ENCODE measurements around the gene CNKSR2.
"Not testable (repeated sequence)": the region's sequence is repeated elsewhere in the genome, so short reads cannot be mapped to it uniquely, and the experiment has no call there.

Gene CNKSR2

DNA sequence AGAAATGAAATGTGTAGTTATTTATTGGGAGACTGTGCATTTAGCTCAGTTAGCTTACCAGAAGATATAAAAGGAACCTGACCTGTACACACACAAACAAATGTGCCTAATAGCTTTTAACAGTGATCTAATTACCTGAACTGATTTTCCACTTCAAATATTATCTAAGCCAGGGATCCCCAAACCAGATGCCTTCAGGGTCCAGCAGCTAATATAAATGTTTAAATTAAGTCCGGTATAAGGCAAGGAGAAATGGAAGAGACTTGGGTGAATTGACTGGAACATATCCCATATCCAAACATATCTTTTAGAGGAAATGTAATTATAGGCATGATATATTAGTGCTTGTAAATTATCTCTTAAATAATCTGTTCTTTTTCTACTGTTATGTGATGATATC, 66.7 kb downstream of the CNKSR2 start:
- DNase-seq (ENCODE audit: low read depth) = no peak

DNA sequence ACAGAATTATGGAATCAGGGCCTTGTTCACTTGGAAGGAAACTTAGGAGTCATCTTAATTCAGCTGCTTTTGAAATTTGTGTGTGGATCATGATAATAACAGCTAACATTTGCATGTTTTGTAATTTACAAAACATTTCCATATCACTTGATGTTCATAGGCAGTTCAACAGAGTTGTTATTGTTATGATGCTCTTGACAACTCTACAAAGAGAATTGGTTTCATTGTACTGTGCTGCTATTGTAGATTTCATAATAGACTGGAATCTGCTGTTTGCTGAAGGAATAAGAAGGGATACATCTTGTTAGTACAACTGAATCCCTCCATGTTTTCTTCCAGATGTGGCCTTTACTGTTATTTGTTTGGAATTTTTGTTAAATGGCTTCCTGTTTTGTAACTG, 83.5 kb downstream of the CNKSR2 start:
- no peak for DNase-seq (ENCODE audit: low read depth)

DNA sequence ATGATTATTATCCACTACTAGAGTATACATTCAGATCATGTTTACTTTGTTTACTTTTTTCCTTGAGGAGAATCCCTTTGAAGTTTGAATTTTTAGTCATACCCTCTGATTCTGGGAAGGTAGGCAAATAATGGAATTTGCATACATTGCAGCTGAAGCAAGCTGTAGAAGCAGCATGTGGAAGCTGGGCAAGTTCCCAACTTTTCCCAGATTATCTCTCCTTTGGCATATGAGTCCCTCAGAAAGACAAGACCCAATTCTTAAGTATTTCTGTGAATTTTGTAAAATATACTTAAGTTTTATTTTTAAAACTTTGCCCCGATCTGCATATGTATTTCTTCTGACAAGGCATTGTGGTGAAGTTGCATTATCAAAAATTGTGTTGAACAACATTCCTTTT, 94.9 kb downstream of the CNKSR2 start:
- DNase-seq (ENCODE audit: low read depth) = no peak

DNA sequence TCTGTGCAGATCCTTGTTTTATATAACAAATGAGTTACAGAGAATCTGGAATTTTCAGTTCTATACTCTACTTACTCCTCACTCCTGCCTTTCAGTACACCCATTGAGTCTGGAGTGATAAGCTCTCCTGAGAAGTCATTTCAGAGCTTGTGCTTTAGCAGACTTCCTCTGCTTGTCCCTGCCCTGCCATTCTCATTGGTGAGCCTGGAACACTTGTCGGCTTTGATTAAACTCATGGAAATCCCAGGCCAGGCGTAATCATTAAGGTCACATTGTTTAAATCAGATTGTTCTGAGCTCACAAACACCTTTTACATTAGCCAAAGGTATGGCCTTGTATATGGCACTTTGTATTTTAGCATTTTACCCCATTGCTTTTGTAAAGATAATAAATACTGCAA, 102.7 kb downstream of the CNKSR2 start:
- no peak for DNase-seq (ENCODE audit: low read depth)

DNA sequence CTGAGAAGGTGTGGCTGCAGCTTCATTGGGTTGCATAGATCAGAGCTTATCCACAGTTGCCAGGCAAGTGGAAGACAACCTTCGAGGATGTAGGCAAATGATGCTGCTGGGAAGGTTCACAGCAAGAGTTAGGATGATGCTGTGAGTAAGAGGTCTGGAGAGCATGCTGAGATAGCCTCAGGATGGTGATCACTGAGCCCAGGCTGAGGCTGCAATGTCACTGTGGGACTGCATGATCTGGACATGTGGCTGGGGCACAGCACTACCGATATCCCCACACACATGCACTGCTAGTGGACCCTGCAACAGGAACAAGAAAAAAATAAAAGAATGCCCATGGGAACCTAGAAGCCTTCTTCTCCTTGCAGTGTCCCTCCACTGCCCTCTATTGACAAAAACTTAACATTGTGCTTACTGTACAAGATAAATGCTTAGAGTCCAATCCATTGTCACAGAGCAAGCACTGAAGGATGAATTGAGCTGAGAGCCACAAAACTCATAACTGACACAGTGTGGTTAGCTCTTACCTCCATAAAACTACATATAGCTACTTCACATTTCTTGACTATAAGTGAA, 105.6 kb downstream of the CNKSR2 start:
- DNase-seq (ENCODE audit: low read depth) = no peak

DNA sequence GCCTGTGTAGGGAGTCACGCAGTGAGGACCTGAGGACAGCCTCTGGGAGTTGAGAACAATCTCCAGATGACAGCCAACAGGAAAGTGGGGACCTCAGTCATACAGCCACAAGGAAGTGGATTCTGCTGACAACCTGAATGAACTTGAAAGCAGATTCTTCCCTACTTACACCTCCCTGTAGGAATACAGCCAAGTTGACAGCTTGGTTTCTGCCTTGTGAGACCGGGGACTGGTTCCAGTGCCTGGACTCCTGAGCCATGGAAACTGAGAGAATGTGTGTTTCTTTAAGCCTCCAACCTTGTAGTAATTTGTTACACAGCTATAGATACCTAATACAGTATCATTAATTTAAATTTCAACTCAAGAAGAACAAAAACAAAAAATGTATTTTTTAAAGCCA, 107.5 kb downstream of the CNKSR2 start:
- no peak for DNase-seq (ENCODE audit: low read depth)

DNA sequence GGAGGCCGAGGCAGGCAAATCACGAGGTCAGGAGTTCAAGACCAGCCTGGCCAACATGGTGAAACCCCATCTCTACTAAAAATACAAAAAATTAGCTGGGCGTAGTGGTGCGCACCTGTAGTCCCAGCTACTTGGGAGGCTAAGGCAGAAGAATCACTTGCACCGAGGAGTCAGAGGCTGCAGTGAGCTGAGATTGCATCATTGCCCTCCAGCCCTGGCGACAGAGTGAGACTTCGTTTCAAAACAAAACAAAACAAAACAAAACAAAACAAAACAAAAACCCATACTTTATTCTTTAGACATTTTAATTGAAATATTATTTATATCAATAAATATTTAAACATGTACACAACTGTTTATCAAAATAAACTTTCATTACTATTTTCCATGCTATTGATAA, 109.8 kb downstream of the CNKSR2 start:
- not testable (repeated sequence) for DNase-seq (ENCODE audit: low read depth)

DNA sequence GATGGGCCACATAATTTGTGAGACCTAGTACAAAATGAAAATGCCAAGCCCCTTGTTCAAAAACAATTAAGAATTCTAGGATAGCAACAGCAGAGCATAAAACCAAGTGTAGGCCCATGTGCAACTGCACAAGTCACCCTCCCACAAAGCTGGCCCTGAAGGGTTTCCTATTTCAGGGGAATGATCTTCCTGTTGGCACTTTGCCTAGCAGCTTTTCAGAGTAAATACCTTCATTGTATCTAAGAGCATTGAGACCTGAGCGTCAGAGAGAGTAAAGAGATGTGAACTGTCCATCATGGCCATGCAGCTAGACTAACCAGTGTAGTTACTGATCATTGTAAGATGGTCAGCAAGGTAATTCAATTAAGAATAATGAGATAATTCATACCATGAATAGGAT, 113.6 kb downstream of the CNKSR2 start:
- DNase-seq (ENCODE audit: low read depth) = no peak

DNA sequence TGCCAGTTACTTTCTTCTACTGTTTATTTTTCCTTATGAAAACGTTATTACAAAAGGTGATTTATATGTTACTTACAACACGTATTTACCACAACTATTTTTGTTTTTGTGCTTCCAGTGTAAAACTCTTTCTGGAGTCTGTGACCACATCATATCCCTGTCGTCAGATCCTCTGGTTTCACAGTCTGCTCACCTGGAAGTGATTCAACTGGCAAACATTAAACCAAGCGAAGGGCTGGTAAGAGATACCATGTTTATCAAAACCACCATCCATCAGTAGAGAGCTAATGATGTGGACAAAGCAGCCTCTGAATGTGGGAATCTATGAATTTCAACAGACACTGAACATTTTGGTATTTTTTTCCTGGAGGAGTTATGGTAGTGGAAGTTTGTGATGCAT, 116.1 kb downstream of the CNKSR2 start:
- no peak for DNase-seq (ENCODE audit: low read depth)

DNA sequence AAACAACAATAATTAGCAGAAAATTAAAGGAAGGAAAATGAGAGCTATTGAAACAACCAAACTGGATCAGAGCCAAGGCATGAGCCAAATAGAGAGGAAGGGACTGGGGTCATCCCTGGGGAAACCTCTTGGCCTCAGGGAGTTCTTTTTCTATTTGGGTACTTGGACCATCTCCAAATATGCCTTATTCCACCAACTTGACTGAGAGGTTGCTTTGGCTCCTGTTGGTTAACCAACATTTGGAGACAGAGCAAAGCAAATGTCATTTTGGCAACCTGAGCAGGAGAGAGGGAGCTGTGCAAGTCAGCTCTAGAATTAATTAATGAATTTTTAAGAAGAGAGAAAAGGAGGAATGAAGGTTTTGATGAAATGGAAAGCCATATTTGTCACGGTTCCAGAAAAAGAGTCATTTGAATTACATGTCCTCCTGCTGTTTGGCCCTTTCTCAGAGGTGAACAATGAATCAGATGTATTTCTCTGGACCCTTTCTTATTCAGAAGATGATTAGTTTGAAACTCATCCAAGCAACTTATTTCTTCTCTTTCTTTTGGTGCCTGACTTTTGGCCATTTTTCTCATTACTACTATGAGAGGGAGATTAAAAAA, 119.1 kb downstream of the CNKSR2 start:
- DNase-seq (ENCODE audit: low read depth) = no peak

DNA sequence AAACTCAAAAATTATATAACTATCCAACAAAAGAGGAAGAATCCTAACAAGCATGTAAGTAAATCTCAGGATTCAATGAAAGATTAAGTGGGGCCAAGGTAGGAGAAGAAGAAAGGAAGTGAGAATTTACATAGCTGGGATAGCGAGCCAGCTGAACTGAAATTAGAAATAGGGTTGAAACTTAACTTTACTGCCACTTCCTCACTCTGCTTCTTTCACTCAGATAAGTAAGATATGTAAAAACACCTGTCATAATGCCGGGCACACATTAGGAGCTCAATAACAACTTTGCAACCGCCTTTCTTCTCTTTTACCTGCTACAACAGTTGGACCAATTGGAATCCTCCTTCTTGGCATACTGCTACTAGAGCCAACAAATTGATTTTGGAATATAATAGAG, 129.4 kb downstream of the CNKSR2 start:
- no peak for DNase-seq (ENCODE audit: low read depth)

DNA sequence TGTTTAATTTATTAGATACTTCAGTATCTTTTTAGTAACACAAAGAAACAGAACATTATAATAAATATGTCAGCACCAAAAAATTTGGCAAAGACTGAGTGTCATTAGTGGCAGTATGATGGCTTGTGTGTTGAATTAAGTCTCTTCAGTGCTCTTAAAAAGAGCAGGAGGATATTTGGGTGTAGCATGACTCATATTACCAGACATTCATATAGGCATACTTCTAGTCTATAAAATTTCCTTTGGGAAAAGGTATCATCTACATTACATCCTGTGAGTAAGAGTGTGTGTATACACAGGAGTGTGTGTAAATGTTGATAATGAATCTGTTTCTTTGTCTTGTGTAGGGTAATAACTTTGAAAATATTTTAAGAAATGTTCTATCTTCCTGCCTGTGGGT, 135.7 kb downstream of the CNKSR2 start:
- no peak for DNase-seq (ENCODE audit: low read depth)

DNA sequence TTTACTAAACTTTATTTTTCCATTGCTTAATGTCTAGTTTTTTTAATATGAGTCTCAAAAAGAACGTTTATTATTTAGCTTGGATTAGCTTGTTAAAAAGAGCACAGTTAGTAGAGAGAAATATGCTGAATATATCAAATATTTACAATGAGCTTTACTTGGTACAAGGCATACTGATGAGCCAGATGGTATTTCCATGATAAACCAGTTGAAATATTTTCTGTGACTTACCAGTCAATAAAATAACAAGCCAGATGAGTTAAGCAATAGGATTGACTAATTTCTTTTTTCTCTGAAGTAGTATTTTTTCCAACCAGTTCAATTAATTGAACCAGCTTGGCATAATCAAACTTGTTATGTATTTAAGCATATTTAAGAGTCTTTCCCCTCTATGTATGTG, 149.8 kb downstream of the CNKSR2 start:
- DNase-seq (ENCODE audit: low read depth) = no peak

DNA sequence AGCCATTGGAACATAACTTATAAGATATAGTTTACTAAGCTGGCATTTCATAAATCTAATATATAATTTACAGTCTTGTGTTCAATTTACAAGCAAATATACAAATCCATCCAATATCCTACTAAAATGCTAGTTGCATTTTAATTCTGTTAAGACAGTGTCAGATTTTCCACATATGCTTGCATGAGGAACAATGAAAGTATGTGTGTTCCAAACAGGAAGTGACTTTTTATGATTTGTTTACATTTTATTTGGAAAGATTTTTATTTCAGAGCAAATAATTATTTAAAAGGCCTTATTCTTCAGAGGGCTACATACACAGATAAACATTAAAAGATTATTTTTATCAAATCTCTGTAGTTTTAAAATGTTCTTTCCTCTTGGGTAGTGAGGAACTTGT, 153.9 kb downstream of the CNKSR2 start:
- no peak for DNase-seq (ENCODE audit: low read depth)

DNA sequence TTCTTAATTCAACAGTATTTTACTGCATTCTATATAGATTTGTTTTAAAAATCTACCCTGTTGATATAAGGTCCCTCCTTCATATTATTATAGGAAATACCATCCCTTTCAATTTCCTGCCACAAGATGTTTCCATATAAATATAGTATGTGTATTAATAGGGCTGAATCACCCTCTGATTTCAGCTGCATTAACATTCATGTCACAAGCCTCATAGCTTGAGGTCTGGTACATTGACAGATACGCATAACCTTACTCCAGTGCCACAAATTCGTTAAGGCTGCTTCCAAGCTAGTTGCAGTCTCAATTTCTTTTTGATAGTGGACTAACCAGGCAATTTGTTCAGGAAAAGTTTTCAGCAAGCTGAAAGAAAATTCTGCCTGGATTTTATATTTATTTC, 155.6 kb downstream of the CNKSR2 start:
- no peak for DNase-seq (ENCODE audit: low read depth)

DNA sequence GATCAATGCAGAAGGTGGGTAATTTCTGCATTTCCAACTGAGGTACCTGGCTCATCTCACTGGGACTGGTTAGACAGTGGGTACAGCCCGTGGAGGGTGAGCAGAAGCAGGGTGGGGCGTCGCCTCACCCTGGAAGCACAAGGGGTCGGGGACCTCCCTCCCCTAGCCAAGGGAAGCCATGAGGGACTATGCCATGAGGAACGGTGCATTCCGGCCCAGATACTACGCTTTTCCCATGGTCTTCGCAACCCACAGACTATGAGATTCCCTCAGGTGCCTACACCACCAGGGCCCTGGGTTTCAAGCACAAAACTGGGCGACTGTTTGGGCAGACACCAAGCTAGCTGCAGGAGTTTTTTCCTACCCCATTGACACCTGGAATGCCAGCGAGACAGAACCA, 170.4 kb downstream of the CNKSR2 start:
- DNase-seq (ENCODE audit: low read depth) = not testable (repeated sequence)

DNA sequence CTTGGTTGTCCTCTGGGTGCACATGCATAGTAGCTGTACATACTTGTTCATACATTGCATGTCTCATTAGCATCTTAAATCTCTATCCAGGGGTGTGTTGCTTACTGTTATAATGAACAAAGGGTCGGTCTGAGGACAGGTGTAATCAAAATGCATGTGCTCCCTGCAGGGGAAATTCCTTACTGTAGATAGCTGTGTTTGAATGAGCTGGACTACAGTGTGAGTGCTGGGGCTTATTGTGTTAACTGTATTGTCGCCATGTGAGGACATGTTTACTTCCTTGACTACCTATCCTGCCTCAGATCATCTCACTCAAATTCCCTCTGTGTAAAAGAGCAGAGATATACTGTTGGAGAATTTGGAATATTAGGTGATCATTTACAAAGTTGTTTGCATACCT, 185.2 kb downstream of the CNKSR2 start:
- DNase-seq (ENCODE audit: low read depth) = no peak

DNA sequence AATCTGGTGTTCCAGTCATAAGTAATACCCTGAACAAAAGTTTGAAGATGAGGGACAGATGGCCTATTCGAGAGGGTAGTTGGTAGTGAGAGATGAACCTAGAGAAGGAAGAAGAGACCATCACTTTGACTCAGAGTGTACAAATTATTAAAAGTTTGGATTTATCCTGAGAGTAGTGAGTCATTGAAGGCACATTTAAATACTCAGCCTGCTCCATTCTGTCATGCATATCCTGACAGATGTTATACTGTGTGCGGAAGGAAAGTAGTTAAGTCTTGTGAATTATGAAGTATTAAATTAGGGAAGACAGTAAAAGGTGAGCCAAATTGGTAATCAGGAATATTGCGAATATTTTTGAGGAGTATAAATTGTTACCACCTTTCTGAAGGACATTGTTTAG, 190.8 kb downstream of the CNKSR2 start:
- no peak for DNase-seq (ENCODE audit: low read depth)

DNA sequence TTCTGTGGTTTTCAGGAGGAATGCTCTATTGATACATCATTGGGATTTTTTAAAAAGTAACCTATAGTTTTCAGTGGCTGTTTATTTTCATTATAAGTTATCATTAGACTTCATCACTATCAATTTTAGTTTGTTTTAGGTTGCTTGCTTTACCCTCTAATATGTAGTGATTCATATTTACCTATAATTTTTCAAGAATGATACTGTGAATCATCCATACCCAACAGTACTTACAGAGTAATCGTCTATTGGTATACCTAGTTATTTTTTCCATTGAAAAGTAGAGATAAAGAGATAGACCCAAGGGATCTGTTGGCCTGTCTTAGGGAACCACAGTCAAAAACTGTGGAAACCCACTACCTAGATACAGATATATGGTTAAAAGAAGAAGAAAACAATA, 200.6 kb downstream of the CNKSR2 start:
- no peak for DNase-seq (ENCODE audit: low read depth)

DNA sequence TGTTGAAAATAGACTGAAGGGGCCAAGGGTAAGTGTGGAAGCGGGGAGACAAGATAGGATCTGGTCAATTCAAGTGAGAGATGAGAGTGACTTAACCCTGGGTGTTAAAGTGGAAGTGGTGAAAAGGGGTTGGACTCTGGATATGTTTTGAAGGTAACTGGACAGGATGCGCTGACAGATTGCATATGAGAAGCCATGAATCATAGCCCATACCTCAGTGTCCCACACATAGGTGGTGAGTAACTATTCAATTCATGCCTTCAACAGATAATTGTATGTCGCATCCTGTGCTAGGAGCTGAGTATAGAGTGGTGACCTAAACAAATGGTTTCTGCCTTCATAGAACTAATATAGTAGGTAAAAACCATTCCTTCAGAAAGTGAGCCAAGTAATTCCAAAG, 207.3 kb downstream of the CNKSR2 start:
- DNase-seq (ENCODE audit: low read depth) = no peak

DNA sequence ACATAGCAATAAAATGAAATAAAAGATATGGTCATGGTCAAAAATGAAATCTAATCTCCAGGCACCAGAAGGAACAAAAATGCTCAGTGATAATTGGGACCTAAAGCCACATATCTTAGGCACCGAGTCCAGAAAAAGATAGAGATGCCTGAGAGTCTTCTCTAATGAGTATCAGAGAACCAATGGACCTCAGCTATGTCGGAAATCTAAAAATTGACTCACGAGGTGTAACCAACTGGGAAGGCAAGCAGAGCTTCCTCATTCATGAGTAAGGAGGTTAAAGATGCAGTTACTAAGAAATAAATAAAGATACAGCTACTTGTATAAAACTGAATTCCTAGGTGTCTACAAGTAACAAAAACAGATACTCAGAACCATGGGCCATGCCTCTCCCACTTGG, 211.8 kb downstream of the CNKSR2 start:
- DNase-seq (ENCODE audit: low read depth) = no peak

DNA sequence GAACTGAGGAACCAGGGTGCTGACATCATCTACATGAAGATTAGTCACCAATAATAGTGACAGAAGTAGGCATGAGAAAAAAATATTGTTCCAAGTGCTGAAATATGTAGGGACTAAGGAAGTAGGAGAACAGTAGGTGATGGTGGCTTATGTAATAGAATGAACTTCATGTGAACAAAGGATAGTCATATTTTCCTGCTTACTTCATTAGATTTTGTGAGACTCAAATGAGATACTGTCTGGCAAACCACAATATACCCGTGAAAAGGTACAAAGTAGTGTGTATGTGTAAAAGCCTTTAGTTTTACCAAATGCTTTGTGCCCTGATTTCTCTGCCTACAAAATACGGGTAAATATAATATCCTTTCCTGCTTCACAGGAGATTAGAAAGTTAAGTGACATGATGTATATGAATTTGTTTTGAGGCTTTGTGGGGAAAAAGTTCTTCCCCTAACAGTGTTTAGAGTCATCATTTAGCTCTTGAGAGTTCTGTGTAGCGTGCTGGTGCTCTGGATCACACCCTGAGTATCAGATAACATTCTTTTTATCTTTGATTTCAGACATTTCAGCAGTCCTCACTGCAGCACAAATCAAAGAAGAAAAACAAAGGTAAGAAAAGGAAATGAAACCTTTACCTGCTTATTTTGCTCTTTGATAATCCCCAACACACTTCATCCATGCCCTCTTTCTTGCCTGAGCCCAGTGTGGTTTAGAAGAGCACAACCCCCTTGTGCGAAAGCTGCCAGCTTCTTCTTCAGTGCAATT, 216.0 kb downstream of the CNKSR2 start:
- DNase-seq (ENCODE audit: low read depth) = no peak

DNA sequence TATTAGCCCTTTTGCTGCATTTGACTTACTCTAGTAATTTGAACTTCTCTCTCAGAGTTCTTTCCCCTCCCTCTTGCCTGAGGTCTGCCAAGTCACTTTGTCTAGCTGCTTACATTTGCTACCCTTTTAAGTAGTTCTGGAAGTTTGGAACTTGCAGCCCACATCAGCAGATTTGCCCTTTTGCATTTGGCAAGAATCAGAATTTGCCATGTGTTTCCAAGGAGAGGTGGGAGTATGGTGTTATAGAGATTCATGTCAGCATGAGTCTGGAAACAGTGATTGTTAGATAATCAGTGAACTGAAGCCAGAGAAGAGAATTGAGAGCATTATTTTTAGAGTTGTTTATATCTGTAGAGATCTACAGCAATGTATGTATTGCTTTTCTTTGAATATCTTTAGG, 231.8 kb downstream of the CNKSR2 start:
- no peak for DNase-seq (ENCODE audit: low read depth)

DNA sequence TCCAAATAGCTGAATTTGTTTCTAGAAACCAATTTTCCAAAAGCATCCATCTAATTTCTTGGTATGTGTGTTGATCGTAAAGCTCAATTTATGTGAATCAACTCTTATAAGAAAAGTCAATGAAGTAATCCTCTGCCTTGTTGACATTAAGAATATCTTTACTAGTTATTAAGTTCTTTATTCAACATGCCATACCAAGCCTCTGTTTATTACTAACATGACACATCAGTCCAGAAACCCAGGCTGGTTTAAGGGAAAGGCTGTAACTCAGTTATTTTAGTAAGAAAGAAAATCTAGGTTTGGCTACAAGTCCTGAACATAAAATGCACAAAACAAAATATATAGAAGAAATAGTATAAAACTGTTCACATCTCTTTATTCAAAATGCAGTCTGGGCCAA, 235.9 kb downstream of the CNKSR2 start:
- DNase-seq (ENCODE audit: low read depth) = no peak

Measured in activated T-cell treated with anti-CD3 and anti-CD28 coated beads for 24 hours (primary cell).